Transverse colon (tissue), 4 donors: ENCODE data around the gene NAA16.

Source experiments
- CTCF ChIP-seq, 5 experiments: fragments of 200-600 bp in 3 of 5; fragments of 450-650 bp in 2 of 5; sonication (generic) in 3 of 5; IDR thresholded peaks; 1 replicate in 2 of 5; 2 replicates in 3 of 5; pipeline ENCODE4 v1.5.1; 2016 to 2017; ENCODE audit warnings: antibody characterized with exemption in 5 of 5, inconsistent platforms in 3 of 5, mild to moderate bottlenecking in 2 of 5, moderate library complexity in 1 of 5
- EP300 ChIP-seq: sonication (generic); formaldehyde crosslinking; IDR thresholded peaks from one replicate; pipeline ENCODE4 v1.6.1; 2017; ENCODE audit warnings: antibody characterized with exemption, low read depth
- POLR2A ChIP-seq: fragments of 450-650 bp; IDR thresholded peaks from one replicate; pipeline ENCODE4 v1.6.1; 2016; ENCODE audit warnings: antibody characterized with exemption, mild to moderate bottlenecking, moderate library complexity
- POLR2AphosphoS5 ChIP-seq, 3 donors: sonication (generic); formaldehyde crosslinking; IDR thresholded peaks; one replicate each; pipeline ENCODE4 v1.6.1; 2016; ENCODE audit warnings: antibody characterized with exemption in 3 of 3

- TF ChIP-seq CTCF (IDR thresholded peaks at IDR 0.05), result no peak
- TF ChIP-seq POLR2AphosphoS5 (IDR thresholded peaks at IDR 0.05), result no peak
- no peak for TF ChIP-seq POLR2A
- no peak for TF ChIP-seq EP300
Observed at GRCh38 chr13:41409611-41410010, 98.5 kb downstream of the NAA16 start.
